Stimulated activated naive CD8-positive, alpha-beta T cell treated with anti-CD3 and anti-CD28 coated beads, Interleukin-15, amount 100 ng/mL, for 72 hours (primary cell): ENCODE results near the gene KLHL21.
A peak's percentile ranks its signal among the peaks of the same experiment; 100 is the strongest.

ENCODE experiments used
- ATAC-seq: fragments of 150-1000 bp; cut with Tn5 transposase; 2 replicates; pipeline ENCODE4 v1.10.0; 2021; ENCODE audit warnings: mild to moderate bottlenecking, moderate library complexity
- DNase-seq, 2 donors: peaks; one replicate each; pipeline ENCODE4 v3.0.0; 2021 to 2022
- H3K27ac Mint-ChIP-seq, 2 donors: one replicate each; pipeline ENCODE4 v1.8.0; 2022; ENCODE audit warnings: mild to moderate bottlenecking in 2 of 2, mixed read lengths in 2 of 2, moderate library complexity in 2 of 2
- H3K27me3 Mint-ChIP-seq: one replicate; pipeline ENCODE4 v1.8.0; 2022; ENCODE audit warnings: mixed read lengths
- H3K4me1 Mint-ChIP-seq: one replicate; pipeline ENCODE4 v1.8.0; 2022; ENCODE audit warnings: mild to moderate bottlenecking, mixed read lengths
- H3K4me3 Mint-ChIP-seq, 2 donors: one replicate each; pipeline ENCODE4 v1.8.0; 2022; ENCODE audit warnings: mild to moderate bottlenecking in 2 of 2, mixed read lengths in 2 of 2, moderate library complexity in 1 of 2
- H3K9me3 Mint-ChIP-seq, 2 donors: one replicate each; pipeline ENCODE4 v1.8.0; 2022; ENCODE audit warnings: mixed read lengths in 2 of 2

The KLHL21 gene

GRCh38 chr1:6631058-6631457 is 28.4 kb upstream of the KLHL21 start:
- Mint-ChIP-seq H3K27ac (no peak overlapping the region), H3K27me3 (no peaks in the 10 kb centered on the region), H3K9me3 (no peaks in the 10 kb centered on the region), H3K4me3 (no peak overlapping the region), H3K4me1 (peaks cover 22% of the 10 kb centered on the region)
- ATAC-seq, result no peak
- no peak for DNase-seq

- Mint-ChIP-seq H3K27ac (peak overlapping the region; percentile 93 to 94), H3K9me3 (no peaks in the 10 kb centered on the region), H3K4me3 (no peak overlapping the region), H3K27me3 (no peaks in the 10 kb centered on the region), H3K4me1 (peaks cover 24% of the 10 kb centered on the region)
- ATAC-seq (no peak), DNase-seq (no peak)
These were observed 27.4 kb upstream of the KLHL21 start for GRCh38 chr1:6630027-6630426.

- Mint-ChIP-seq H3K4me3 (no peak overlapping the region), H3K27me3 (no peaks in the 10 kb centered on the region), H3K4me1 (peaks cover 30% of the 10 kb centered on the region), H3K9me3 (no peaks in the 10 kb centered on the region), H3K27ac (no peak overlapping the region)
- DNase-seq (no peak), ATAC-seq (no peak)
These were observed 26.4 kb upstream of the KLHL21 start for GRCh38 chr1:6628971-6629479.

- peaks cover 30% of the 10 kb centered on the region for H3K4me1 Mint-ChIP-seq
- ATAC-seq (no peak), DNase-seq (no peak)
- H3K9me3 Mint-ChIP-seq, result no peaks in the 10 kb centered on the region
- peak overlapping the region; percentile 21 to 38 for H3K4me3 Mint-ChIP-seq
- no peaks in the 10 kb centered on the region for H3K27me3 Mint-ChIP-seq
- H3K27ac Mint-ChIP-seq, result peak overlapping the region in 1 of 2 donors; percentile 68
These were observed 25.3 kb upstream of the KLHL21 start for GRCh38 chr1:6627841-6628545.

GRCh38 chr1:6627031-6627430 is 24.4 kb upstream of the KLHL21 start:
- H3K9me3 Mint-ChIP-seq, result no peaks in the 10 kb centered on the region
- ATAC-seq (no peak), DNase-seq (no peak)
- H3K27ac Mint-ChIP-seq, result peak overlapping the region in 1 of 2 donors; percentile 96
- peak overlapping the region; percentile 90 to 91 for H3K4me3 Mint-ChIP-seq
- H3K4me1 Mint-ChIP-seq, result peaks cover 30% of the 10 kb centered on the region
- no peaks in the 10 kb centered on the region for H3K27me3 Mint-ChIP-seq

- ATAC-seq, result peak; percentile 69
- peaks cover 30% of the 10 kb centered on the region for H3K4me1 Mint-ChIP-seq
- no peak for DNase-seq
- no peaks in the 10 kb centered on the region for H3K27me3 Mint-ChIP-seq
- peak overlapping the region; percentile 90 to 91 for H3K4me3 Mint-ChIP-seq
- H3K9me3 Mint-ChIP-seq, result no peaks in the 10 kb centered on the region
- H3K27ac Mint-ChIP-seq, result peak overlapping the region; percentile 85 to 96
These were observed 23.0 kb upstream of the KLHL21 start for GRCh38 chr1:6625584-6626149.

- DNase-seq (peak; percentile 84 to 87), ATAC-seq (peak; percentile 96)
- peaks cover 30% of the 10 kb centered on the region for H3K4me1 Mint-ChIP-seq
- no peaks in the 10 kb centered on the region for H3K9me3 Mint-ChIP-seq
- peak within 1 kb of the TSS; percentile 90 to 91 for H3K4me3 Mint-ChIP-seq
- peak within 1 kb of the TSS; percentile 96 for H3K27ac Mint-ChIP-seq
- no peaks in the 10 kb centered on the region for H3K27me3 Mint-ChIP-seq
These were observed 22.3 kb upstream of the KLHL21 start, which contains the start of gene THAP3 for GRCh38 chr1:6624710-6625583. Gene THAP3 (plus strand): TSS chr1:6624868. CDS start chr1:6625219, 351 bp downstream.

- H3K4me3 Mint-ChIP-seq, result no peak overlapping the region
- peaks cover 30% of the 10 kb centered on the region for H3K4me1 Mint-ChIP-seq
- H3K27me3 Mint-ChIP-seq, result no peaks in the 10 kb centered on the region
- DNase-seq, result no peak
- ATAC-seq, result no peak
- peak overlapping the region in 1 of 2 donors; percentile 9 for H3K27ac Mint-ChIP-seq
- no peaks in the 10 kb centered on the region for H3K9me3 Mint-ChIP-seq
These were observed 20.7 kb upstream of the KLHL21 start for GRCh38 chr1:6623269-6623965.

- H3K27ac Mint-ChIP-seq, result no peak overlapping the region
- no peaks in the 10 kb centered on the region for H3K9me3 Mint-ChIP-seq
- ATAC-seq, result no peak
- H3K4me3 Mint-ChIP-seq, result no peak overlapping the region
- DNase-seq, result no peak
- no peaks in the 10 kb centered on the region for H3K27me3 Mint-ChIP-seq
- H3K4me1 Mint-ChIP-seq, result peaks cover 23% of the 10 kb centered on the region
These were observed 19.9 kb upstream of the KLHL21 start for GRCh38 chr1:6622396-6623152.

GRCh38 chr1:6621429-6622391 is 19.0 kb upstream of the KLHL21 start:
- Mint-ChIP-seq H3K4me1 (peaks cover 16% of the 10 kb centered on the region), H3K27me3 (no peaks in the 10 kb centered on the region), H3K27ac (no peak overlapping the region), H3K4me3 (no peak overlapping the region), H3K9me3 (no peaks in the 10 kb centered on the region)
- no peak for ATAC-seq
- DNase-seq, result no peak

GRCh38 chr1:6619045-6619444 is 16.4 kb upstream of the KLHL21 start:
- Mint-ChIP-seq H3K4me1 (peaks cover 16% of the 10 kb centered on the region), H3K4me3 (no peak overlapping the region), H3K27ac (peak overlapping the region in 1 of 2 donors; percentile 54), H3K9me3 (no peaks in the 10 kb centered on the region), H3K27me3 (no peaks in the 10 kb centered on the region)
- DNase-seq (no peak), ATAC-seq (no peak)

- peak overlapping the region; percentile 70 to 76 for H3K4me3 Mint-ChIP-seq
- no peaks in the 10 kb centered on the region for H3K9me3 Mint-ChIP-seq
- H3K27ac Mint-ChIP-seq, result peak overlapping the region in 1 of 2 donors; percentile 74
- DNase-seq (no peak), ATAC-seq (no peak)
- H3K27me3 Mint-ChIP-seq, result no peaks in the 10 kb centered on the region
- peaks cover 28% of the 10 kb centered on the region for H3K4me1 Mint-ChIP-seq
These were observed 12.5 kb upstream of the KLHL21 start for GRCh38 chr1:6614929-6615785.
